ENCODE results near the gene FAM3B.

DNA sequence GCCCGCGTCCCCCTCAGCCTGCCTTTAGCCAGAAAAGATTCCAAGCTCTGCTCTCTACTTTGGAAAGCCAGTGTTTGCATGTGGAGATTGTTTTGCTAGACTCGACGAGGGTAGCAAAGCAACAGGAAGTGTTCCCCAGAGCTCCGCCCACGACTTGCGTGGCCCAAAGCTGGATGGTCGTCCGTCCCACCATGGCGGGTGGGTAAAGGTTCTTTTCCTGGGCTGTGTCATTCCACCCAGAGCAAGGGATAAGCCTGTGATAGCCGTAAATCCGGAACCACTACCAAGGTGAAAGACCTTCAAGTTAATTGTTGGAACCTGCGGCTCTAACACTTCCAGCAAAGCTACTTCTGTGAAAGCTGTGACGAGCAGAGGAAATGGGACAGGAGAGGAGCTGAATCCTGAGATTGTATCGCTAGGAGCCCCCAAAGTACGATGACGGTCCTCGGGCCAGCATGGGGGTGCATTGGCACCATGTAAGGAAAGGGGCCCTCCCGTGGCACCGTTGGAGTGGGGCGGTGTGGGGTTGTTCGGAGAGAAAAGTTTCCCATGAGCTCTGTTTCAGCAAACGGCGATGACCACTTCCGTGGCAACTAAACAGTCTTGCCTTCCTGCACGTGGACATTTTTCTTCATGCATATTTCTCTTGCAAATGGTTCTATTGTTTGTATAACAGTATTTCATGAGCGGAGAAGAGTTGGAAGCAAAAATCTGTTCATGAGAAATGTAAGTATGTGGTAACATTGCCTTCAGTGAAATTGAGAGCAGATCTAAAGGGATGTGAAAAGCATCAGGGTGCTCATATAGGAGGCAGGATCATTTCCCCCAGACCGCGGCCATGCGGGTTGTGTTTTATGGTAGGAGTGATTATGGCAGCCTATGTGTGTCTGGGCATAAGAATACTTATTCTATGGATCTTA, 53.6 kb downstream of the FAM3B start:
- TF ChIP-seq CTCF (IDR thresholded peaks at IDR 0.05) (no peak), POLR2AphosphoS5 (IDR thresholded peaks at IDR 0.05; ENCODE audit: low read depth, low read length) (no peak), SIN3A (IDR thresholded peaks at IDR 0.05; ENCODE audit: borderline replicate concordance, insufficient read depth, low read depth, low read length) (no peak)
